ENCODE measurements around the gene PDE4B. TPM values are rescaled to one million over a fixed set of nuclear protein-coding genes. Genes with fewer than 3 reads are reported as not detected.

Gene PDE4B
- total RNA-seq, 1 experiment from 2014 or later: 5.5 TPM

DNA sequence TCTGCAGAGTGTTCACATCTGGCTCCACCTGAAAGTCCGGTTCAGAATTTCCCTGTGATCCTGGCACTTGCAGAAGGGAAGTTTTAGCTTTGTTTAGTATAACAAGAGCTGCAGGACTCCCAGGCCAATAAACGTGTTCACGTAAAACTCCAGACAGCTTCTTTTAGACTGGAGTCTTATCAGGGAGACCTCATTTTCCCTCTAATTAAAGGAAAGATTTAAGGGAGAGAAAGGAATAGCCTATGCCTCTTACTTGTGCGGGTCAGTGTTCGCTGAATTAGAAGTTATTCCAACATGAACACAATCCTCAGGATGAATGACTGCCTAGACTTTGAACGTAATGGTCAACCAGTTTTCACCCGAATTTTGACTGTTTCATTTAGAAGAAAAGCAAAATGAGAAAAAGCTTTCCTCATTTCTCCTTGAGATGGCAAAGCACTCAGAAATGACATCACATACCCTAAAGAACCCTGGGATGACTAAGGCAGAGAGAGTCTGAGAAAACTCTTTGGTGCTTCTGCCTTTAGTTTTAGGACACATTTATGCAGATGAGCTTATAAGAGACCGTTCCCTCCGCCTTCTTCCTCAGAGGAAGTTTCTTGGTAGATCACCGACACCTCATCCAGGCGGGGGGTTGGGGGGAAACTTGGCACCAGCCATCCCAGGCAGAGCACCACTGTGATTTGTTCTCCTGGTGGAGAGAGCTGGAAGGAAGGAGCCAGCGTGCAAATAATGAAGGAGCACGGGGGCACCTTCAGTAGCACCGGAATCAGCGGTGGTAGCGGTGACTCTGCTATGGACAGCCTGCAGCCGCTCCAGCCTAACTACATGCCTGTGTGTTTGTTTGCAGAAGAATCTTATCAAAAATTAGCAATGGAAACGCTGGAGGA lies 539.2 kb downstream of the PDE4B start:
- no peaks in the 10 kb centered on the region for H3K27me3 ChIP-seq (ENCODE audit: low read length)
- H3K9ac ChIP-seq (ENCODE audit: low read length): peak overlapping the region; percentile 59
- H4K20me1 ChIP-seq (ENCODE audit: insufficient read depth, low read depth, low read length): no peaks in the 10 kb centered on the region
- H3K27ac ChIP-seq (ENCODE audit: low read length): peak overlapping the region; percentile 60
- no peaks in the 10 kb centered on the region for H3K9me3 ChIP-seq (ENCODE audit: low read length)
- DNase-seq: peak; percentile 51
- peak overlapping the region; percentile 82 for H2AFZ ChIP-seq (ENCODE audit: low read length)
- H3K4me1 ChIP-seq (ENCODE audit: low read length): peaks cover 69% of the 10 kb centered on the region
- H3K79me2 ChIP-seq (ENCODE audit: low read length): no peaks in the 10 kb centered on the region
- peak overlapping the region; percentile 62 for H3K4me3 ChIP-seq (ENCODE audit: low read length)
- no peaks in the 10 kb centered on the region for H3K9me2 ChIP-seq (replicated peaks; ENCODE audit: insufficient read depth, low read length)
- no peaks in the 10 kb centered on the region for H3K36me3 ChIP-seq (ENCODE audit: insufficient read depth, low read length)
- peak overlapping the region; percentile 67 for H3K4me2 ChIP-seq (ENCODE audit: low read depth, low read length, poor library complexity, severe bottlenecking)

DNA sequence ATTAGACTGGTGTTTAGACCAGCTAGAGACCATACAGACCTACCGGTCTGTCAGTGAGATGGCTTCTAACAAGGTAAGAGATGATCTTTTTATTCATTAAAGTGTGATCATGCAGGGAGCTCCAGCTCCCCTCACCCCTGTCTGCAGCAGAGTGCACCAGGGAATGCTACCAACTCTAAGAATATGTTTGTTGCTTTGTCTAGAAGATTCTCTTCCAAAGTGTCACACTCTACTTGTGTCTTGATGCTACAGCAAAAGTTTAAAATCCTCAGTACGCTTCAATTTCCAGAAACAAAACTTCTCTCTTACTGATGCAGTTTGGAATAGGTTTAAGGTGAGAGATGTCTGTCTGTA lies 539.8 kb downstream of the PDE4B start:
- H3K79me2 ChIP-seq (ENCODE audit: low read length): no peaks in the 10 kb centered on the region
- H3K4me3 ChIP-seq (ENCODE audit: low read length): peak overlapping the region; percentile 62
- DNase-seq: no peak
- H3K27ac ChIP-seq (ENCODE audit: low read length): peak overlapping the region; percentile 60
- no peaks in the 10 kb centered on the region for H3K27me3 ChIP-seq (ENCODE audit: low read length)
- H3K4me2 ChIP-seq (ENCODE audit: low read depth, low read length, poor library complexity, severe bottlenecking): peak overlapping the region; percentile 67
- no peaks in the 10 kb centered on the region for H3K9me2 ChIP-seq (replicated peaks; ENCODE audit: insufficient read depth, low read length)
- H3K9me3 ChIP-seq (ENCODE audit: low read length): no peaks in the 10 kb centered on the region
- no peaks in the 10 kb centered on the region for H4K20me1 ChIP-seq (ENCODE audit: insufficient read depth, low read depth, low read length)
- H3K4me1 ChIP-seq (ENCODE audit: low read length): peaks cover 67% of the 10 kb centered on the region
- no peaks in the 10 kb centered on the region for H3K36me3 ChIP-seq (ENCODE audit: insufficient read depth, low read length)
- H3K9ac ChIP-seq (ENCODE audit: low read length): peak overlapping the region; percentile 59
- H2AFZ ChIP-seq (ENCODE audit: low read length): no peak overlapping the region; the same call in 1 of the 2 replicates

DNA sequence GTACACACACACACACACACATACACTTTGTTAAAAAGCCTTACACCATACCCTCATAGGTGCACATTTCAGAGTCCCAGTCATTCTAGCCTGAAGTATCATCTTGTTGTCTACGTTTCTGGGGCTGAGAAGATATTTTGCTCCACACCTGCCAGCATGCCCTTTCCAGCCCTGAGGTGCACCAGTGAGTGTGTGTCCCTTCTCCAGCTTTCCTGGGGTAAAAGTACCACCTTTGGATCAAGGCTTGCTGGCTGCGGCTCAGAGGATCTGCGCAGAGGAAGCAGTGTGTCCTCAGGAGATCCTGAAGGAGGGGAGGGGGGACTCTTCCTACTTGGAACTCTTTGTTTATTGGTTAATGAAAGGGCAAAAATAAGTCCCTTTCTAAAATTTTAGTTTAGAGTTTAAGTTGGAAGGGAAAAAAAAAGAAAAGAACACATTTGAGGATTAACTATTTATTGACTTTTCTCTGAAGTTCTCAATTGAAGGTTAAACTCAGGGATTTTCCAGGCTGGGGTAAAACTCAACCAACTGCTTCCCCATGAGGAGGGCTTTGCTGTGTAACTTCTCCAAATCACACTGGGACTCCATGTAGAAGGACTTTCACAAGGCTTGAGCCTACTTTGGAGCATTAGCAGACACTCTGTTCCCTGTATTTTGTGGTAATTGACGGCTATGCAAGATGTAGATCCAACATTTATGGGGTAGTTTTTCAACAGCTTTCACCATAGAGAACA lies 540.9 kb downstream of the PDE4B start:
- H3K4me1 ChIP-seq (ENCODE audit: low read length): peaks cover 62% of the 10 kb centered on the region
- no peak for DNase-seq
- peak overlapping the region; percentile 62 for H3K4me3 ChIP-seq (ENCODE audit: low read length)
- peak overlapping the region; percentile 59 for H3K9ac ChIP-seq (ENCODE audit: low read length)
- H3K27me3 ChIP-seq (ENCODE audit: low read length): no peaks in the 10 kb centered on the region
- H3K9me2 ChIP-seq (replicated peaks; ENCODE audit: insufficient read depth, low read length): no peaks in the 10 kb centered on the region
- H2AFZ ChIP-seq (ENCODE audit: low read length): no peak overlapping the region
- peak overlapping the region; percentile 67 for H3K4me2 ChIP-seq (ENCODE audit: low read depth, low read length, poor library complexity, severe bottlenecking)
- no peaks in the 10 kb centered on the region for H3K36me3 ChIP-seq (ENCODE audit: insufficient read depth, low read length)
- H4K20me1 ChIP-seq (ENCODE audit: insufficient read depth, low read depth, low read length): no peaks in the 10 kb centered on the region
- H3K27ac ChIP-seq (ENCODE audit: low read length): peak overlapping the region; percentile 60
- H3K79me2 ChIP-seq (ENCODE audit: low read length): no peaks in the 10 kb centered on the region
- H3K9me3 ChIP-seq (ENCODE audit: low read length): no peaks in the 10 kb centered on the region

- Histone ChIP-seq H3K36me3 (ENCODE audit: insufficient read depth, low read length) (no peaks in the 10 kb centered on the region), H3K27me3 (ENCODE audit: low read length) (no peaks in the 10 kb centered on the region), H2AFZ (ENCODE audit: low read length) (no peak overlapping the region), H3K4me3 (ENCODE audit: low read length) (peak overlapping the region; percentile 62), H3K9me2 (replicated peaks; ENCODE audit: insufficient read depth, low read length) (no peaks in the 10 kb centered on the region), H3K79me2 (ENCODE audit: low read length) (no peaks in the 10 kb centered on the region), H3K9ac (ENCODE audit: low read length) (peak overlapping the region; percentile 59), H3K9me3 (ENCODE audit: low read length) (no peaks in the 10 kb centered on the region), H4K20me1 (ENCODE audit: insufficient read depth, low read depth, low read length) (no peaks in the 10 kb centered on the region), H3K27ac (ENCODE audit: low read length) (peak overlapping the region; percentile 60), H3K4me1 (ENCODE audit: low read length) (peaks cover 62% of the 10 kb centered on the region), H3K4me2 (ENCODE audit: low read depth, low read length, poor library complexity, severe bottlenecking) (peak overlapping the region; percentile 67)
- no peak for DNase-seq
Measured at GRCh38 chr1:66334318-66334717, 541.6 kb downstream of the PDE4B start.

DNA sequence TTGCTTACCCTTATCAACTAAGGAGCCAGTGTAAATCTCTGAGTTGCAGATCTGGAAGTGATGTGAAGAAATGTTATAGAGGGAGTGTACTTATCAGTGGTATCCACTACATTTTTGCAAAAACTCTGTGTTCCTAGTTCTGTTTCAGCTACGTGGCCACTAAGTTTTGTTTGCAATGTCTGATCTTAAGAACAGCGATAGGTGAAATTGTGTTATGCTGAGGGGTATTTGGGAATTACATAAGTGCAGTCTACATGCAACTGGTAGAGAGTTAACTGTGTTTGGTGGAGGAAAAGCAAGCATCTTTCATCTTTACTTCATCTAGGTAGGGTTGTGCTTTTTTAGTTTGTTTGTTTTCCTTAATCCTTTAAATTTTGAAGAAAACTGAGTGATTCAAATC lies 542.4 kb downstream of the PDE4B start:
- no peak for DNase-seq
- Histone ChIP-seq H4K20me1 (ENCODE audit: insufficient read depth, low read depth, low read length) (no peaks in the 10 kb centered on the region), H3K9me2 (replicated peaks; ENCODE audit: insufficient read depth, low read length) (no peaks in the 10 kb centered on the region), H3K27ac (ENCODE audit: low read length) (peak overlapping the region; percentile 67), H3K4me2 (ENCODE audit: low read depth, low read length, poor library complexity, severe bottlenecking) (peak overlapping the region; percentile 67), H2AFZ (ENCODE audit: low read length) (no peak overlapping the region), H3K36me3 (ENCODE audit: insufficient read depth, low read length) (no peaks in the 10 kb centered on the region), H3K4me1 (ENCODE audit: low read length) (peaks cover 70% of the 10 kb centered on the region), H3K9me3 (ENCODE audit: low read length) (no peaks in the 10 kb centered on the region), H3K27me3 (ENCODE audit: low read length) (no peaks in the 10 kb centered on the region), H3K9ac (ENCODE audit: low read length) (peak overlapping the region; percentile 48), H3K79me2 (ENCODE audit: low read length) (no peaks in the 10 kb centered on the region; the same call in 1 of the 2 replicates), H3K4me3 (ENCODE audit: low read length) (peak overlapping the region; percentile 42)

GRCh38 chr1:66335859-66336640 lies 543.4 kb downstream of the PDE4B start:
- peak overlapping the region; percentile 67 for H3K27ac ChIP-seq (ENCODE audit: low read length)
- H3K79me2 ChIP-seq (ENCODE audit: low read length): no peaks in the 10 kb centered on the region; the same call in 1 of the 2 replicates
- peaks cover 69% of the 10 kb centered on the region for H3K4me1 ChIP-seq (ENCODE audit: low read length)
- no peaks in the 10 kb centered on the region for H3K36me3 ChIP-seq (ENCODE audit: insufficient read depth, low read length)
- H3K9ac ChIP-seq (ENCODE audit: low read length): peak overlapping the region; percentile 48
- DNase-seq: peak; percentile 60
- H3K4me2 ChIP-seq (ENCODE audit: low read depth, low read length, poor library complexity, severe bottlenecking): peak overlapping the region; percentile 67
- H3K9me3 ChIP-seq (ENCODE audit: low read length): no peaks in the 10 kb centered on the region
- H4K20me1 ChIP-seq (ENCODE audit: insufficient read depth, low read depth, low read length): no peaks in the 10 kb centered on the region
- H3K9me2 ChIP-seq (replicated peaks; ENCODE audit: insufficient read depth, low read length): no peaks in the 10 kb centered on the region
- peak overlapping the region; percentile 42 for H3K4me3 ChIP-seq (ENCODE audit: low read length)
- no peaks in the 10 kb centered on the region for H3K27me3 ChIP-seq (ENCODE audit: low read length)
- peak overlapping the region; percentile 76 for H2AFZ ChIP-seq (ENCODE audit: low read length)

GRCh38 chr1:66336641-66336990 lies 543.9 kb downstream of the PDE4B start:
- Histone ChIP-seq H3K79me2 (ENCODE audit: low read length) (no peaks in the 10 kb centered on the region; the same call in 1 of the 2 replicates), H3K9me2 (replicated peaks; ENCODE audit: insufficient read depth, low read length) (no peaks in the 10 kb centered on the region), H3K27ac (ENCODE audit: low read length) (peak overlapping the region; percentile 67), H3K9me3 (ENCODE audit: low read length) (no peaks in the 10 kb centered on the region), H4K20me1 (ENCODE audit: insufficient read depth, low read depth, low read length) (no peaks in the 10 kb centered on the region), H3K4me1 (ENCODE audit: low read length) (peaks cover 69% of the 10 kb centered on the region), H3K4me3 (ENCODE audit: low read length) (no peak overlapping the region), H3K9ac (ENCODE audit: low read length) (no peak overlapping the region; the same call in 1 of the 2 replicates), H3K4me2 (ENCODE audit: low read depth, low read length, poor library complexity, severe bottlenecking) (peak overlapping the region; percentile 67), H2AFZ (ENCODE audit: low read length) (peak overlapping the region; percentile 76; the same call in 1 of the 2 replicates), H3K36me3 (ENCODE audit: insufficient read depth, low read length) (no peaks in the 10 kb centered on the region), H3K27me3 (ENCODE audit: low read length) (no peaks in the 10 kb centered on the region)
- no peak for DNase-seq
